HG03558 (cell line): ENCODE results near the gene SLAMF9.

Source experiments
- ATAC-seq: cut with Tn5 transposase; IDR thresholded peaks from one replicate; pipeline ENCODE4 v1.9.1; 2021; ENCODE audit warnings: moderate number of reproducible peaks; ENCODE audit not compliant: unreplicated experiment; ENCODE audit errors: extremely low read depth

SLAMF9 gene

DNA sequence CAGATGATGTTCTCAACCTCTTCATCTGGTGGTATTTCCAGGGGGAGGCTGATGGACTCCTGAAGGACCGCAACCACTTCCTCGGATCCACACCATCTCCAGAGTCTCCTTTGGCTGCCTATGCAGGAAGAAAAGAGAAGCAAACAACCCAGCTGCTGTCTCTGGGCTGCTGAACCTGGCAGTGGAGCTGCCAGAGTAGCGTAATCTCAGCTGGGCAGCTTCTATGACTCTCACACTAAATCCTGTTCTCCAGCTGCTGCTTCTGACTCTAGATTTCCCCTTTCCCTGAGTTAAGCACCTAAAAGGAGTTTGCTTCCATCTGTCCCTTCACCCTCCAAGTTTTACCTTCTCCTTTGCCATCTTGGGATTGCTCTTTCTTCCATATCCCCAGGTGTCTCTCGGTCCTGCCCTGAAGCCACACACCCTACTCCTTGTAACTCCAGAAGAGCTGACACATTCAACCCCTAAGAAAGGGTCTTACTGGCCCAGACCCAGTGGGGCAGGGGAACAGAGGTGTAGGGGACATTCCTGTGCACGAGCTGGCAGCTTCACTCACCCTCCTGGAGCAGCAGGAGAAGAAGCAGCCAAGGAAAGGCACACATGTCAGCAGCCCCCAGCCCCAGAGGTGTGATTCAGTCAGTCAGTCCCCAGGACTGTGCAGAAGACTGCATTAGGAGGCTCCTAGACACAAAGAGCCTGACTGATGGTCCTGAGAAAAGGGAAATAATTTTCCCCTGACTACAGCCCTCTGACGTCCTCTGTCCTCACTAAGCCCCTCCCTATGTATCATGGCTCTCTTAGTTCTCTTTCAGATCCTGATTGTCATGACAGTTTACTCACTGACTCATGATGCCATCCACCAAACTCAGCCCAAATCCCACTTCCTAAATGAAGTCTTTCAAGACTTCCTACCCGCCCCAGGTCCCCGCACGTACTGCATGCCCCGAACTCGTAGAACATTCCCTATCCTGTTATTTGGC is at the start of gene SLAMF9:
Gene SLAMF9, minus strand, starts transcription at position 702 of the 980 bp plus-strand sequence. Its CDS starts 100 bp downstream, at position 602.
- ATAC-seq: no peak

DNA sequence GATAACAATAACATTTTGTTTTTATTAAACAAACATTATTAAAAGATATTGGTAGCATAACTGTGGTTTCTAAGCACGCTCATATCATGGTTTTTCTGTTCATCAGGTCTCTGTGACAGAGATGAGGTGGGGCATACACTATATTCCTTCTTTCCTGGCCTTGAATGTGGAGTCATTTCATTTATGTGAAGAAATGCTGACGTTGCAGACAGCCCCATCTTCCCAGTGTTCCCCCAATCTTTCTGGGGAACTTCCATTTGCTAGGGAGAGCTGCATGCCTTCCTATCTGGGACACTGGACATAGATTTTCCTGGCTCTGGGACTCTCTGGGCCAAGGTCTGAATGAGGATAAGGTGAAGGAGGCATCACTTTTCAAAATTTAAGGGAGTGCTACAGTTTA is 47.4 kb upstream of the SLAMF9 start:
- ATAC-seq: no peak

DNA sequence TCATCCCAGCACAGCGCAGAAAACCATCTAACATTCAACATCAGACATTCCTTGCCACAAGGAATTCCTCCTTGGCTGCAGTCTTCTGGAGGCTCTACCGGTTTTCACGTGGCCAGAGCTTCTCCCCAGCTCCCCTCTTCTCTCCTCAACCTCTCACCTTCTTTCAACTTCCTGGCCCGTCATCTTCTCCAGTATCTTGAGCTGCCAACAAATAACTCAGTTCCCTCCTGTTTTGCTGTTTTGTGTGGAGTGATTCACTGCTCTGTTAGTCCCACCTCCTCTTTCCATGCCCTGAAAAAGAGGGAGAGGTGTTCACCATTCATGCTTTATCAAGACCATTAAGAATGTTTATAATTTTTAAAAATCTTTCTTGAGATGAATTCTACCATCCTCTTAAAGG is 45.2 kb upstream of the SLAMF9 start:
- ATAC-seq: no peak

DNA sequence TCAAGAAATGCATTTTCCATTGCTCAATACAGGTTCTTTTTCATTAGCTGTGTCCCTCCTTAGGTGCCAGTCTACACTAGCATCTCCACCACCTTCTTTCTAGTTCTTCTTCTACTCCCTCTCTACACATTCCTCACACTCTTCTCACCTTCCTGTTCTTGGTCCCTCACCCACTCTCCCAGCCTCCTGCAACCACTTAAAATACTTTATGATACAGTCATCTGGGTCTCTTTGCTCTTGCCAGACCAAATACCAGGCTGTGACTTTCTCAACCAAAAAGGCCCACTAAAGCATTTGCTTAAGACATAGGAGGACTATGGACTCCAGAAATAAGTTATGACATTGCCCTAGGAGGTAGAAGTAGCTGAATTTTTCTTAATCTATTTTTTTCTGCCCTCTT is 42.6 kb upstream of the SLAMF9 start:
- ATAC-seq: no peak

DNA sequence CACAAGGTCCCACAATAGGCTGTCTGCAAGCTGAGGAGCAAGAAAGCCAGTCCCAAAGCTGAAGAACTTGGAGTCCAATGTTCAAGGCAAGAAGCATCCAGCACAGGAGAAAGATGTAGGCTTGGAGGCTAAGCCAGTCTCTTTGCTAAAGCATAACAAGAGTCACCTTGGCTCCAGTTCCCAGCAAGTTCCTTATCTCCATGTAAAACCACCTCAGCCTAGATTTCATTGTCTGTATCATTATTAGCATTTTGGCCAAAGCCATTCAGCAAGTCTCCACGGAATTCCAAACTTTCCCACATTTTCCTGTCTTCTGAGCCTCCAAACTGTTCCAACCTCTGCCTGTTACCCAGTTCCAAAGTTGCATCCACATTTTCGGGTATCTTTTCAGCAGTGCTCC is 40.9 kb upstream of the SLAMF9 start:
- no peak for ATAC-seq

DNA sequence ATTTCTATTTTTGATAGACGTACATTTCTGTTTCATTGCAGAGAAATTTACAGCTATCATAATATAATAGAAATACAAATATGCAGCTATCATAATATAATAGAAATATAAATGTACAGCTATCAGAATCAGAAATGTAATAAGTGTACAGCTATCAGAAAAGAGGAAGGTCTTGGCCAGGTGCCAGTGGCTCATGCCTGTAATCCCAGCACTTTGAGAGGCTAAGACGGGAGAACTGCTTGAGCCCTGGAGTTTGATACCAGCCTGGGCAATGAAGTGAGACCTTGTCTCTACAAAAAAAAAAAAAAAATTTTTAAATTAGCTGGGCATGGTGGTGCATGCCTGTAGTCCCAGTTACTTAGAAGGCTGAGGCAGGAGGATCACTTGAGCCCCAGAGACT is 39.9 kb upstream of the SLAMF9 start:
- no peak for ATAC-seq

DNA sequence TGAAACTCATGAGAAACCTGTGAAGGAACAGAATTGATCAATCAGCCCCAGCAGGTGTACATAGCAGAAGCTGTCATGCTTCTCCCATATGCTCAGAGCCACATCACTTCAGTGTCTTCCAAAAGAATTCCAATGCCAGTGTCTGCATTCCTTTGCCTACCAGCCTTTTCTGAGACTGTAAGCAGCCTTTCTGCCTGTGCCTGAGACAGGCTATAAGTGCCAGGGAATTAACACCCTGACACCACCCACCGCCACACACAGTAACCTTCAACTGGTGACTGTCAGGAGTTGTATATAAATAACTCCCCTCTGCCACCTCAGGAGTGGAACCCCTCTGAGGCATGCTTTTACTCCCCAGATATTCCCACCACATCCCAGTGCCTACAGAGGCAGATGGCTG is 38.1 kb upstream of the SLAMF9 start:
- ATAC-seq: no peak

DNA sequence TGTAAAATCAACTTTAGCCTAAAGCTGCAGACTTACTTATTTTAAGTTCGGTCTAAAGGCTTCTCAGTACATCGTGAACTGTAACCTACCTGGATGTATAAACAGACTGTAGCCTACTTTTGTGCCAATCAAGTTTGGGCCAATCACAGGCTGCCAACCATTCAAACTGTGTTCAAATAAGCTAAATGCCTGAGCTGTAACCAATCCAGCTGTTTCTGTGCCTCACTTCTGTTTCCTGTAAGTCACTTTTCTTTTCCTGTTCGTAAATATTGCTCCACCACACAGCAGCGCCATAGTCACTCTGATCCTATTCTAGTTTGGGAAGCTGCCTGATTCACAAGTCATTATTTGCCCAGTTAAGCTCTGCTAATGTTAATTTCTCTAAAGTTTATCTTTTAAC is 37.5 kb upstream of the SLAMF9 start:
- ATAC-seq: no peak

DNA sequence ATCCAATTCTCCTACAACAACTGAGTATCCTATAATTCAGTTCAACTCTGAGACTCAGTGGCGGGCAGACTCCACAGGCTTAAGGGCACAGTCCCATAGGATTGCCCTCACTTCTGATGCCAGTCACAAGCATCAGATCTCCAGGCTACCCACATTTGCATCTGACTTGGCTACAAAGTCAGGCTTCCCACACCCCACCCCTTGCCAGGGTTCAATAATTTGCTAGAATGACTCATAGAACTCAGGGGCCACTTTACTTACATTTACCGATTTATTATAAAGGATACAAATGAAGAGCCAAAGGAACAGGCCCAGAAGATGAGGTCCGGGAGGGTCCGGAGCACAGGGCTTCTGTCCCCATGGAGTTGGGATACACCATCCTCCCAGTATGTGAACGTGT is 36.0 kb upstream of the SLAMF9 start:
- no peak for ATAC-seq

DNA sequence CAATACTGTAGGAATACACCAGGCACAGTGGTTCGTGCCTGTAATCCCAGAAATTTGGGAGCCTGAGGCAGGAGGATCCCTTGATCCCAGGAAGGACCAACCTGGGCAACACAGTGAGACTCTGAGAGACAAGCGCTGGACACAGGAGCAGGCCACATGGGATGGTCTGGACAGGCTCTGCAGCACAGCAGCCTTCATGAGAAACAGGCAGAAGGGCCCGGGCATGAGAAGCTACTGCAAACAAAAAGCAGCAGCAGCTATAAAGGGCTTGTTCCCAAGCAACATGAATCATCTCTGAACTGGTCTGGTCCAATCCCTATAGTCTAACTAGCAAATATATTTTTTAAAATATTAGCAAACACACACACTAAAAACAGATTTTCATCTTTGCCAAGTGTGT is 35.5 kb upstream of the SLAMF9 start:
- ATAC-seq: no peak

DNA sequence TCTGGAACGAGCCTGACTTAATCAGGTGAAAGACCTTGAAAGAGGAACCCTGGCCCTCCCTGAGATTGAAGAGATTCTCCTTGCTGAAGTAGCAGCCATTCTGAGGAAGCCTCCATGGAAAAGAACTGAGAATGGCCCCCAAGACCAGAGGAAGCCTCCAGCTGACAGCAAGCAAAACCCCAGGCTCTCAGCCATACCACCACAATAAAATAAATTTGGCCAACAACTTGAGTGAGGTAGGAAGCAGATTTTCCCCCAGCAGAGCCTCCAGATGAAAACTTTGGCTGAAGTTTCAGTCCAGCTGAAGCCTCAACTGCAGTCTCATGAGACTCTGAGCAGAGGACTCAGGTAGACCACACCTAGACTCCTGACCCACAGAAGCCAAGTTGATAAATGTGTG is 34.0 kb upstream of the SLAMF9 start:
- no peak for ATAC-seq

DNA sequence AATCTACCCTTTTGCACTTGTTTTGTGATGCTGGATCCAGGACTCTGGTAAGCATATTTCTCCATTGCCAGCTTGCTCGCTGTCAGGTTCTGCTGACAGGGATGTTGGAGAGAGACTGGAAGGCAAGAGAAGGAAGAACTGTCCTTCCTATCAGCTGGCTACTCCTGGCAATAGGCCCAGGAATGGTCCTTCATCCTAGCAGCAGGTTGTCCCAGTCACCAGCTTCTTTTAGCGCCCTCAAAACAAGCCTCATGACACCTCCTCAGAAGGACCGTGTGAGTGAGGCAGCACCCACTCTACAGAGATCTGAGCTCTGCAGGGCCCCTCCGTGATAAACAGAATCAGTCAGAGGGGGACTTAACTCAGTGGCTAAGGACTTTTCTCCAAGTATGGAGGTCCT is 33.1 kb upstream of the SLAMF9 start:
- ATAC-seq: no peak

DNA sequence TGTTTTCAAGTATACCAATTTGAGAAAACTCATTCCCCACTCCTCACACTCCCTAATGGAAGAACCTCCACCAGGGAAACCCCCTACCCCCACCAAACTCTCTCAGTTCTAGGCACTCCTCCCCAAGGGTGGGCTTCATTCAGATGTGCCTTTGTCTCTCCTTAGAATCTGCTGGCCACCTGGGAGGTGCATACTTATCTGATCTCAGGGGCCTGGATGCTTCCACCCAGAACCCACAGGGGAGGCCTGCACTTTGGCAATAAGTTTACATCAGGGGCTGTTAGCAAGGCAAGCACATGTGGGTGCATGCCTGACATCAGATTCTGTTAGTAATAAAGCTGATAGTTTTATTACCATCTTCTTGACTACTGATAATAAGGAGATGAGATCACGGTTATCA is 32.5 kb upstream of the SLAMF9 start:
- ATAC-seq: no peak

DNA sequence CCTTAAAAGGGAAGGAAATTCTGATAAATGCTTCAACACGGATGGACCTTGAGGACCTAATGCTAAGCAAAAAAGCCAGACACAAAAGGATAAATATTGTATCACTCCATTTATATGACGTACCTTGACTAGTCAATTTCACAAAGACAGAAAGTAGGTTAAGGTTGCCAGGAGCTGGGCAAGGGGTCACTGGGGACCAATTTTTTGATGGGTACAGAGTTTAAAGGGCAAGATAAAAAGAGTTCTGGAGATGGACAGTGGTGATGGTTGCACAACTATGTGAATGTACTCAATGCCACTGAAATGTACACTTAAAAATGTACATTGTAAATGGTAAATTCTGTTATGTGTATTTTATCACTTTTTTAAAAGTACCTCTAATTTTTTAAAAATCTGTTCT is 32.1 kb upstream of the SLAMF9 start:
- no peak for ATAC-seq

DNA sequence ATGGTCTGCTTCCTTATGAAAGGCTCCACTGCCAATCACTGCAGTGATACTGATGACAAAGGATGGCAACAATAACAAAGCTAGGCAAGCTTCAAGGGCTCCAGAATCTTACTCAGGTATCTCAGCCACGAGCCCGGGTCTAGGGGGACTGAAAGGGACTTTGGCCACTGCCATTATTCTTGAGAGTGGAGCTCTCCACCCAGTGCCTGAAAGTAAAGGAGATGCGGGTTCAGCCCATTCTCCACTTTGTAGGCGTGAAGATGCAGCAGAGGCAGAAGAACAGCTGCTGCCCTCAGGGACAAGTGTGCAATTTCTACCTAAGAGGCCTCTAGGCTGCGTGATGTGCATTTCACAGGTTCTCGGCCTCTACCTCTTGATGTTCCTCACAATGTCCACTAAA is 31.4 kb upstream of the SLAMF9 start:
- ATAC-seq: no peak

DNA sequence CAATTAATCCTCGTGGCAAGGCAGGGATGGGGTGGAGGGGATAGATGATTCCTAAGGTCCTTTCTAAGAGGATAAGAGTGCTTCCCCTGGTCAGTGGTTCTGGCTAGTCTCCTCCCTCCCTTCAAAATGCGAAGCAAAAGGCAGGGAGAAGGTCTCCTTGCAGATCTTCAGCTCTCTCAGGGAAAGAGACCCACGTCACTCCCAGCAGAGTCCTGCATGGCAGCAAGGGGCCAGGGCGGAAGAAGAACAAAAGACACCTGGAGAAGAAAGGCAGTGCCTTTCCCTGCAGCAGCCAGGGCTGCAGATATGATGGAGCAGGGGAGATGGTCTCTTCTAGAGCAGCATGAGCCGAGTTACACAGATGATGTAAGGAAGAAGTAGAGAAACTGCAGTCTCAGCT is 29.6 kb upstream of the SLAMF9 start:
- ATAC-seq: no peak

DNA sequence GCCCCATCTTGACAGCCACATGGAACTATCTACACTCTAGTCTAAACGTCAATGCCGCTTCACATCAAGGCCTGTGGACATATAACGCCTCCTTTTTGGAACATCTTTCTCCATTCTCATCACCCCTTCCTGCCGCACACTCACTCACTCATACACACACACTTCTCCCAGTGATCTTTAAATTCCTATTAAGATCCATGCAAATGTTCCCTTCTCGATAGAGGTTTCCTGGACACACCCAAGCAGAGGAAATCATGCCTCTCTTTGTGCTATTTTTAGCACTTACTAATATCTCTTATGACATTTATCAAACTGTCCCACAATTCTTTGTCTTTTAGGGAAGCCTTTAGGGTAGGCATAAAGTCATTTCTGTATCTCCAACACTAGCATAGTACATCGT is 28.2 kb upstream of the SLAMF9 start:
- no peak for ATAC-seq

DNA sequence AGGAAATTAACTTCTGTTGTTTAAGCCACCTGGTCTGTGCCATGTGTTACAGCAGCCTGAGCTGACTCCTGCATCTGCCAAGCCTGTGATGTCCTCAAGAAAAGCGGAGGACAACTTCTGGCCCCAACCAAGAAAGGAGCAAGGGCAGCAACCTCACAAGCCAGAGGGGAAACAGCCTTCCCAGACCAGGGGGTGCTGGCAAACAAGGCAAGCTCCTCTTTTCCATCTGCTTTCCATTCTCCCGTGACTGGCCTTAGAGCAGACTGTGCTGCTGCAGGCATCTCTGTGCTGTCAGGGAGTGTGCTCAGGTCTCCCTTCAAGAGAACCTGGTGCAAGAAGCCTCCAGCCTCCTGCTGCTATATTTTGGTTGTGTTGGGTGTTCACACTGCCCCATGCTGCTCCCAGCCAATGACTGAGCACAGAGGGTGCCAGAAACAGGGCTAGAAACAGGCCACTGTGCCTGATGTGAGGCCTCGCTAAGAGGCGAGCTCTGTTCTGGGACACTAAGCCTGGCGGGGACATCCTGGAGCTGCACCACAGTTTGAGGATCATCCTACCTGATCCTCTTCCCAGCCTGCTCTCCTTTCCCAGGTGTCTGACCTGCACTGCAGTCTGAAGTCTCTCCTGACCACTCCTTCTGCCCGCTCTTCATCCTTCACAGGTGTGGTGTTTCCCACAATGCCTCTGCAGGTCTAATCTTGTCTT is 27.5 kb upstream of the SLAMF9 start:
- no peak for ATAC-seq

DNA sequence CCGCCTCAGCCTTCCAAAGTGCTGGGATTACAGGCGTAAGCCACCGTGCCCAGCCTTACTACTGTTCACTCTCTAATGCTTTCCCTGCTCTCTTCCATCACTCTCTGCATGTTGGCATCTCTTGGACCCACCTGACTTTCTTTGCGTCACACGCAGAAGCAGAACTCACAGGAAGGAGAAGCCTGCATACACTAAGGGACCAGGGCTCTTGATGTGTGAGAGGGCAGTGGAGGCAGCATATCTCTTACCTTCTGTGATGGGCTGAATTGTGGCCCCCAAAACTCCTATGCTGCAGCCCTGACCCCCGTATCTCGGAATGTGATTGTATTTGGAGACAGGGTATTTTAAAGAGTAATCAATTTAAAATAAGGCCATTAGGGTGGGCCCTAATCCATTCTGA is 26.7 kb upstream of the SLAMF9 start:
- no peak for ATAC-seq

DNA sequence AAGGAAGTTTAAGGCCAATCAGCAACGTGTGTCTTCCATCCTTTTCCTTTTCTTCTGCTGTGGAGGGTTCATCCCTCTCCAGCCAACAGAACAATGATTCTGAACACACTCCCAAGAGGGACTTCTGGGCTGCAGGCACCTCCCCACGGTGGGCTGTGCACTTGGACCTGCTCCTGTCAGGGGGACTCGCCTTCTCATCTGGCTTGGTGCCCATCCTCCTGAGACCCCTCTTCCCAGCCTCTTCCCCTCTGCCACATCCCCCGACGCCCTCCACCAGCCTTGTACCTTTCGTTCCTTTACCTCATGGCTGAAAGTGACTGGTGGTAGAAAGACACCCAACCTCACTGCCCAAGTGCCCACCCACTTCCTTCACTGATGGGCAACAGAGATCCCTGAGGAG is 26.0 kb upstream of the SLAMF9 start:
- ATAC-seq: no peak

DNA sequence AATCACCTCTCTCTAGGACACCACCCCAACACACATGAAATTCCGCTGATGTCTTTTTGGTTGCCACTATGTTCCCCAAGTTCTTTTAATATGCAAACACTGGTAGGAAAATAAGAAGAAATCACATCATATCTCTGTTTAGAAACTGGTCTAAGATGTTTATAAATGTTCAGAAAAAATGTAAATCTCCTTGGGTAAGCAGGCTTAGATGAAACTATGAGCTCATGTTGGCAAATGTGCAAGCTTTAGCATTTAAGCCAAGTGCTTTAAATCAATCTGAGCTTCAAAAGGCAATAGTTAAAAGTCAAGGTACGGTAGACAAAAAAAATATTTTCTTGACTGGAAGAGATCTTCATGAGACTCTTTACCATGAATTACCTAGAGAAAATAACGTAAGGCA is 25.2 kb upstream of the SLAMF9 start:
- ATAC-seq: no peak

DNA sequence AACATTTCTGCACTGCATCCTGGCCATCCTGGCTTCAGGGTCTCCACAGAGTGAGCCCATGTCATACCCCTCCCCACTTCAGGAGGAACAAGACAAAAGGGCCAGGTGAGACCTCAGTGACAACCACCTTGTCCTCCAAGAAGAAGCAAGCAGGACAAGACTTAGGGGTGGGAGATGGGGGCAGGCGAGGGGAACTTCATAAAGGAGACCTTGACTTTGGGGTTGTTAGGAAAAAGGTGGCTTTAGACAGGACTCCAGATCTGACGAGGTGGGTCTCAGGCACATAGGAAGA is 24.0 kb upstream of the SLAMF9 start:
- ATAC-seq: no peak
